ENCODE results near the gene DDX54. TPM values are rescaled to one million over a fixed set of nuclear protein-coding genes. Genes with fewer than 3 reads are reported as not detected.
A peak's percentile ranks its signal among the peaks of the same experiment; 100 is the strongest.

DDX54 gene
- total and polyA plus RNA-seq, 4 donors = 17.9 to 75.3 (median 51.9) TPM

GRCh38 chr12:113227686-113228391, 42.6 kb upstream of the DDX54 start:
- no peaks in the 10 kb centered on the region for H3K9me3 ChIP-seq (ENCODE audit: control insufficient read depth in 4 of 4, insufficient read depth in 3 of 4, low read length in 3 of 4)
- H3K4me3 ChIP-seq = no peak overlapping the region
- 91 to 93% methylated on average over 5 of the region's 5 CpGs for WGBS, 2 donors
- H3K36me3 ChIP-seq (ENCODE audit: control insufficient read depth in 4 of 4, insufficient read depth in 4 of 4, low read length in 4 of 4) = peaks cover 0 to 29% (median 22%) of the 10 kb centered on the region in 4 donors
- no peaks in the 10 kb centered on the region for H3K27me3 ChIP-seq (ENCODE audit: control insufficient read depth in 3 of 3, insufficient read depth in 3 of 3, low read length in 2 of 3)
- ATAC-seq (ENCODE audit: insufficient read depth, low FRiP score) (no peak), DNase-seq (no peak)
- H3K9ac ChIP-seq (ENCODE audit: insufficient read depth in 1 of 2, low read length in 2 of 2) = no peak overlapping the region
- no peak for TF ChIP-seq CTCF (IDR thresholded peaks at IDR 0.05; ENCODE audit: control extremely low read depth, extremely low read depth)
- H3K27ac ChIP-seq (ENCODE audit: low read depth in 1 of 2, low read length in 1 of 2) = peak overlapping the region; percentile 42 to 92
- peaks cover 2 to 19% (median 4%) of the 10 kb centered on the region in 5 donors for H3K4me1 ChIP-seq (ENCODE audit: control insufficient read depth in 5 of 5, insufficient read depth in 5 of 5, low read length in 5 of 5)

- no peak for DNase-seq
- 53 to 78% methylated on average over 13 of the region's 13 CpGs for WGBS, 2 donors
- no peak overlapping the region for H3K4me3 ChIP-seq
- peak overlapping the region in 1 of 2 donors; percentile 92 for H3K27ac ChIP-seq (ENCODE audit: low read depth in 1 of 2, low read length in 1 of 2)
- no peak for ATAC-seq (ENCODE audit: insufficient read depth, low FRiP score)
- H3K4me1 ChIP-seq (ENCODE audit: control insufficient read depth in 5 of 5, insufficient read depth in 5 of 5, low read length in 5 of 5) = peaks cover 8 to 22% (median 12%) of the 10 kb centered on the region in 5 donors
- no peaks in the 10 kb centered on the region for H3K27me3 ChIP-seq (ENCODE audit: control insufficient read depth in 3 of 3, insufficient read depth in 3 of 3, low read length in 2 of 3)
- no peak overlapping the region for H3K9ac ChIP-seq (ENCODE audit: insufficient read depth in 1 of 2, low read length in 2 of 2)
- H3K36me3 ChIP-seq (ENCODE audit: control insufficient read depth in 4 of 4, insufficient read depth in 4 of 4, low read length in 4 of 4) = peaks cover 0 to 25% (median 18%) of the 10 kb centered on the region in 4 donors
- no peak for TF ChIP-seq CTCF (IDR thresholded peaks at IDR 0.05; ENCODE audit: control extremely low read depth, extremely low read depth)
- no peaks in the 10 kb centered on the region for H3K9me3 ChIP-seq (ENCODE audit: control insufficient read depth in 4 of 4, insufficient read depth in 3 of 4, low read length in 3 of 4)
These were observed 41.7 kb upstream of the DDX54 start for GRCh38 chr12:113226696-113227568.

- ATAC-seq (ENCODE audit: insufficient read depth, low FRiP score) (no peak), DNase-seq (no peak)
- 97% methylated on average over 4 of the region's 4 CpGs for whole genome bisulfite sequencing, 2 donors
These were observed 39.7 kb upstream of the DDX54 start for GRCh38 chr12:113224955-113225354.

More at GRCh38 chr12:113224955-113225354, 39.7 kb upstream of the DDX54 start:
- Histone ChIP-seq H3K9me3 (ENCODE audit: control insufficient read depth in 4 of 4, insufficient read depth in 3 of 4, low read length in 3 of 4) (no peaks in the 10 kb centered on the region), H3K27ac (ENCODE audit: low read depth in 1 of 2, low read length in 1 of 2) (no peak overlapping the region), H3K27me3 (ENCODE audit: control insufficient read depth in 3 of 3, insufficient read depth in 3 of 3, low read length in 2 of 3) (no peaks in the 10 kb centered on the region), H3K36me3 (ENCODE audit: control insufficient read depth in 4 of 4, insufficient read depth in 4 of 4, low read length in 4 of 4) (peaks cover 0 to 19% (median 8%) of the 10 kb centered on the region in 4 donors), H3K9ac (ENCODE audit: insufficient read depth in 1 of 2, low read length in 2 of 2) (no peak overlapping the region), H3K4me1 (ENCODE audit: control insufficient read depth in 5 of 5, insufficient read depth in 5 of 5, low read length in 5 of 5) (peaks cover 5 to 24% (median 12%) of the 10 kb centered on the region in 5 donors), H3K4me3 (no peak overlapping the region)
- no peak for TF ChIP-seq CTCF (IDR thresholded peaks at IDR 0.05; ENCODE audit: control extremely low read depth, extremely low read depth)

Data from lung (tissue), 12 donors.